Measurements from ENCODE around the gene JPT1. TPM values are rescaled to one million over a fixed set of nuclear protein-coding genes. Genes with fewer than 3 reads are reported as not detected.
"Not testable (repeated sequence)": the region's sequence is repeated elsewhere in the genome, so short reads cannot be mapped to it uniquely, and the experiment has no call there.

JPT1 gene
- total and polyA plus RNA-seq, 7 donors = 50.1 to 232 (median 92.6) TPM

GRCh38 chr17:75128694-75129505 lies 25.4 kb downstream of the JPT1 start:
- Histone ChIP-seq H3K27ac (no peak overlapping the region), H3K4me3 (no peak overlapping the region), H3K36me3 (ENCODE audit: insufficient read depth in 1 of 2, low read depth in 1 of 2) (peaks cover 0 to 17% of the 10 kb centered on the region in 2 donors), H3K9me3 (no peaks in the 10 kb centered on the region), H3K27me3 (ENCODE audit: insufficient read depth in 3 of 3, low read length in 2 of 3) (no peaks in the 10 kb centered on the region), H3K4me1 (peaks cover 10% of the 10 kb centered on the region)
- WGBS, 3 donors = 75 to 86% (median 78%) methylated on average over 33 of the region's 33 CpGs
- ATAC-seq = no peak
- intact Hi-C loops (cut with DNase I) = no loop called here
- DNase-seq = no peak
- no peak for TF ChIP-seq CTCF (IDR thresholded peaks at IDR 0.05)

- H3K36me3 ChIP-seq (ENCODE audit: insufficient read depth in 1 of 2, low read depth in 1 of 2) = peaks cover 0 to 17% of the 10 kb centered on the region in 2 donors
- ATAC-seq; H3K9me3 ChIP-seq; H3K4me3 ChIP-seq; H3K4me1 ChIP-seq; DNase-seq; H3K27me3 ChIP-seq (ENCODE audit: insufficient read depth in 3 of 3, low read length in 2 of 3); H3K27ac ChIP-seq; intact Hi-C loops (cut with DNase I): not testable (repeated sequence)
- WGBS, 3 donors = 53 to 86% (median 67%) methylated on average over 5 of the region's 5 CpGs
Measured at GRCh38 chr17:75127936-75128335, 26.4 kb downstream of the JPT1 start.

- TF ChIP-seq CTCF (IDR thresholded peaks at IDR 0.05) = no peak
- no peak overlapping the region for H3K27ac ChIP-seq
- DNase-seq = no peak
- ATAC-seq = no peak
- peaks cover 0 to 17% of the 10 kb centered on the region in 2 donors for H3K36me3 ChIP-seq (ENCODE audit: insufficient read depth in 1 of 2, low read depth in 1 of 2)
- no peaks in the 10 kb centered on the region for H3K9me3 ChIP-seq
- no peaks in the 10 kb centered on the region for H3K27me3 ChIP-seq (ENCODE audit: insufficient read depth in 3 of 3, low read length in 2 of 3)
- intact Hi-C loops (cut with DNase I) = no loop called here
- H3K4me3 ChIP-seq = no peak overlapping the region
- WGBS, 3 donors = 83 to 96% (median 86%) methylated on average over 7 to 8 of the region's 8 CpGs
- H3K4me1 ChIP-seq = peaks cover 10% of the 10 kb centered on the region
Measured at GRCh38 chr17:75126954-75127353, 27.4 kb downstream of the JPT1 start.

GRCh38 chr17:75125984-75126383 lies 28.3 kb downstream of the JPT1 start:
- Histone ChIP-seq H3K4me3 (no peak overlapping the region), H3K9me3 (no peaks in the 10 kb centered on the region), H3K27me3 (ENCODE audit: insufficient read depth in 3 of 3, low read length in 2 of 3) (no peaks in the 10 kb centered on the region), H3K27ac (no peak overlapping the region), H3K36me3 (ENCODE audit: insufficient read depth in 1 of 2, low read depth in 1 of 2) (peaks cover 0 to 17% of the 10 kb centered on the region in 2 donors), H3K4me1 (peaks cover 10% of the 10 kb centered on the region)
- TF ChIP-seq CTCF (IDR thresholded peaks at IDR 0.05) = no peak
- 55 to 61% (median 59%) methylated on average over 3 of the region's 3 CpGs for WGBS, 3 donors
- ATAC-seq (no peak), DNase-seq (no peak)
- intact Hi-C loops (cut with DNase I) = no loop called here

GRCh38 chr17:75124819-75125162 lies 29.5 kb downstream of the JPT1 start:
- H3K27ac ChIP-seq = no peak overlapping the region
- peaks cover 0 to 17% of the 10 kb centered on the region in 2 donors for H3K36me3 ChIP-seq (ENCODE audit: insufficient read depth in 1 of 2, low read depth in 1 of 2)
- no peak overlapping the region for H3K4me3 ChIP-seq
- H3K27me3 ChIP-seq (ENCODE audit: insufficient read depth in 3 of 3, low read length in 2 of 3) = no peaks in the 10 kb centered on the region
- intact Hi-C loops (cut with DNase I) = no loop called here
- DNase-seq = no peak
- ATAC-seq = no peak
- 87 to 97% (median 90%) methylated on average over 4 of the region's 4 CpGs for WGBS, 3 donors
- H3K9me3 ChIP-seq = no peaks in the 10 kb centered on the region
- TF ChIP-seq CTCF (IDR thresholded peaks at IDR 0.05) = no peak
- H3K4me1 ChIP-seq = peaks cover 5% of the 10 kb centered on the region

Data from psoas muscle (tissue), 8 donors.